ENCODE data around the gene TRMT44.

Gene TRMT44

GRCh38 chr4:8517946-8518345 is 77.4 kb downstream of the TRMT44 start:
- no peak for TF ChIP-seq CTCF (IDR thresholded peaks at IDR 0.05; ENCODE audit: low read depth, low read length)
- Histone ChIP-seq H3K9me3 (ENCODE audit: severe bottlenecking) (peaks cover 7% of the 10 kb centered on the region), H3K4me3 (ENCODE audit: low read depth, low read length) (no peak overlapping the region), H3K36me3 (no peaks in the 10 kb centered on the region), H3K27me3 (ENCODE audit: insufficient read depth, low read depth, severe bottlenecking) (no peaks in the 10 kb centered on the region), H3K27ac (no peak overlapping the region)
- no peak for DNase-seq

- no peaks in the 10 kb centered on the region for H3K36me3 ChIP-seq
- no peaks in the 10 kb centered on the region for H3K27me3 ChIP-seq (ENCODE audit: insufficient read depth, low read depth, severe bottlenecking)
- no peak overlapping the region for H3K4me3 ChIP-seq (ENCODE audit: low read depth, low read length)
- H3K9me3 ChIP-seq (ENCODE audit: severe bottlenecking), result peaks cover 7% of the 10 kb centered on the region
- DNase-seq, result no peak
- TF ChIP-seq CTCF (IDR thresholded peaks at IDR 0.05; ENCODE audit: low read depth, low read length), result no peak
- H3K27ac ChIP-seq, result no peak overlapping the region
Measured at GRCh38 chr4:8522160-8523120, 81.9 kb downstream of the TRMT44 start.

- no peak for DNase-seq
- Histone ChIP-seq H3K36me3 (no peaks in the 10 kb centered on the region), H3K27me3 (ENCODE audit: insufficient read depth, low read depth, severe bottlenecking) (no peaks in the 10 kb centered on the region), H3K27ac (no peak overlapping the region), H3K4me3 (ENCODE audit: low read depth, low read length) (no peak overlapping the region), H3K9me3 (ENCODE audit: severe bottlenecking) (peaks cover 7% of the 10 kb centered on the region)
- TF ChIP-seq CTCF (IDR thresholded peaks at IDR 0.05; ENCODE audit: low read depth, low read length), result no peak
Measured at GRCh38 chr4:8523175-8523574, 82.6 kb downstream of the TRMT44 start.

GRCh38 chr4:8523766-8524165 is 83.2 kb downstream of the TRMT44 start:
- Histone ChIP-seq H3K27ac (no peak overlapping the region), H3K4me3 (ENCODE audit: low read depth, low read length) (no peak overlapping the region), H3K36me3 (no peaks in the 10 kb centered on the region), H3K9me3 (ENCODE audit: severe bottlenecking) (peaks cover 7% of the 10 kb centered on the region), H3K27me3 (ENCODE audit: insufficient read depth, low read depth, severe bottlenecking) (no peaks in the 10 kb centered on the region)
- no peak for DNase-seq
- no peak for TF ChIP-seq CTCF (IDR thresholded peaks at IDR 0.05; ENCODE audit: low read depth, low read length)

- no peak overlapping the region for H3K4me3 ChIP-seq (ENCODE audit: low read depth, low read length)
- H3K27me3 ChIP-seq (ENCODE audit: insufficient read depth, low read depth, severe bottlenecking), result no peaks in the 10 kb centered on the region
- no peaks in the 10 kb centered on the region for H3K36me3 ChIP-seq
- no peak for TF ChIP-seq CTCF (IDR thresholded peaks at IDR 0.05; ENCODE audit: low read depth, low read length)
- H3K9me3 ChIP-seq (ENCODE audit: severe bottlenecking), result peaks cover 11% of the 10 kb centered on the region
- DNase-seq, result no peak
- H3K27ac ChIP-seq, result no peak overlapping the region
Measured at GRCh38 chr4:8524595-8525382, 84.2 kb downstream of the TRMT44 start.

Data from WERI-Rb-1 (cell line).